KOPT-K1 (cell line): ENCODE measurements around the gene ESX1.

ENCODE experiments used
- H3K27ac ChIP-seq: fragments of 200-600 bp; sonication (generic); 2 replicates; pipeline ENCODE4 v1.5.1; 2016; ENCODE audit warnings: antibody characterized with exemption, mild to moderate bottlenecking, low read depth, low read length; ENCODE audit not compliant: poor library complexity, severe bottlenecking
- H3K36me3 ChIP-seq: fragments of 200-600 bp; sonication (generic); 2 replicates; pipeline ENCODE4 v1.5.1; 2017; ENCODE audit warnings: antibody characterized with exemption, mild to moderate bottlenecking, low read length, moderate library complexity; ENCODE audit not compliant: insufficient read depth
- H3K9me3 ChIP-seq: fragments of 200-600 bp; sonication (generic); 2 replicates; pipeline ENCODE4 v1.5.1; 2017; ENCODE audit warnings: antibody characterized with exemption, low read length, mild to moderate bottlenecking; ENCODE audit not compliant: insufficient read depth, poor library complexity, severe bottlenecking

The ESX1 gene

GRCh38 chrX:104211187-104211586, 43.5 kb downstream of the ESX1 start:
- Histone ChIP-seq H3K9me3 (no peaks in the 10 kb centered on the region), H3K27ac (no peak overlapping the region), H3K36me3 (no peaks in the 10 kb centered on the region)

GRCh38 chrX:104205548-104205947, 49.2 kb downstream of the ESX1 start:
- Histone ChIP-seq H3K36me3 (no peaks in the 10 kb centered on the region; the same call in 1 of the 2 replicates), H3K27ac (no peak overlapping the region), H3K9me3 (no peaks in the 10 kb centered on the region)
